Stimulated activated CD4-positive, alpha-beta T cell treated with anti-CD3 and anti-CD28 coated beads, Interleukin-2, amount 100 ng/mL, for 4 hours (primary cell): ENCODE results near the gene VCL.

Experiments
- DNase-seq: peaks from one replicate; pipeline ENCODE4 v3.0.0-alpha.2; 2020; ENCODE audit warnings: low read depth

The VCL gene

GRCh38 chr10:74151879-74152722 lies 154.2 kb downstream of the VCL start:
- no peak for DNase-seq

- DNase-seq = no peak
These were observed 155.2 kb downstream of the VCL start for GRCh38 chr10:74153123-74153522.

- DNase-seq = no peak
These were observed 155.8 kb downstream of the VCL start for GRCh38 chr10:74153676-74154075.

GRCh38 chr10:74156919-74157289 lies 159.0 kb downstream of the VCL start:
- no peak for DNase-seq

- DNase-seq = no peak
These were observed 162.1 kb downstream of the VCL start for GRCh38 chr10:74160013-74160412.

DNA sequence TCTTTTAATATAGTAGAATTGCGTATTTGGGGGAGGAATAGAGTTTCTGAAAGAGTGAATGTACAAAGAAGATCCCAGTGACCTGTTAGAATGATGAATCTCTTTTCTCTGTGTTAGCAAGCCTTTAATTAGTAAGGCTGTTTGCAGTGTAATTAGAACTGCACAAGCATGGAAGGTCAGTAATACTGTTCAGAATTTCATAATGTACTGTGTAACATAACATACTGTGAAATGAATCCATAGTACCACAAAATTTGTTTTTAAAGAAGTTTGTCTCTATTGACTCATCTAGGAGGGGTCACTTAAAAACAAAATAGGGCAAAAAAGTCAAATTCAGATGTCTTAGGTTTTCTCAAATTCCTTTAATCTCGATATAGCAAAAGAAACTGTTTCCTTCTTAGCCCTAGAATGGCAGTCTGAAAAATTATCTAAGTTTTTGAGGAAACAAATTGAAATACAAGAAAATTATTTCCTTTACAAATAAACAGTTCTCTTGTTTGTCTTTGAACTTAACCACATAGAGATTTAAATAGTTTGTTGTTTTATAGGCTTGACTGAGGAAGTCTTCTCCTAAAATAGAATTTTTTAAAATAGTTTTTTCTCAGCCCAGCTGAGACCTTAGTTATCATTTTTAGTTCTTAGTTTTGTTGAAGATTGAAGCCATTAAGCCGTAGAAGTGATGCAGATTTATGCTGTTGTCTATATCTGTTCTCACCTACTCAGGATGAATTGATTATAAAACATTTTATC lies 165.6 kb downstream of the VCL start:
- DNase-seq = no peak

DNA sequence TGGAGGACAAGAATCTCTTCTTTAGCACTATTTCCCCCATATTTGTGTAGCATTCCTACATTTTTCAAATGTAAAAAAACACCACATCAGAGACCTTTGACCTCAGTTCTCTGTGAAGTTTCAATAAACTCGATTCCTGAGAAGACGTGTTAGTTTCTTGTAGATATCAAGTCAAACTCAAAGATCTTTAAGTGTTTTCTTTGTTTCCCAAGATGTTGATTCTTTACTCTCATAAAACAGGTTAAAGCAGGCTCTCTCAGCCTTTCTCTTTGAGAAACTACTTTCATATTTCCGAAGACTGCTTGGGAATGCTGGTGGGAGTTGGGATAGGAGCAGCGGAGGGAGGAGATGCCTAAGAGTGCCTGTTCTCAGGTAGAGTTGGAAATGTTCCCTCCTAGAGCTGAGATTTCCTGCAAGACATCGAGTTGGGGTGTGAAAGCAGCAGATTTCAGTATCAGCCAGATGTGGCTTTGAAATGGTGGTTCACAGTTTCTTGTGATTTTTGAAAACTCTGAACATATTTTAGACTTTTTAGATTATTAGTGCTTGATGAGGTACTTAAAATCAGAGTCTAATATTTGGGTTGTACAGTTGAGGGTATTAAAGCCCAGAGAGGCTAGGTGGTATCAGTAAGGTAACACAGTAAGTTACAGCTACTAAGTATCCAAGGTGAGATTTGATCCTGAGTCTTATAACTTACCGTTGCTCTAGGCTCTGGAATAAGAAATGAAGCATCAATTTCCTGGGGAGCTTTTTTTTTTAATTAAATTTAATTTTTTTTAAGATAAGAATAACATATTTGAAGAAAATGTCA lies 167.0 kb downstream of the VCL start:
- no peak for DNase-seq

- DNase-seq = no peak
These were observed 167.6 kb downstream of the VCL start for GRCh38 chr10:74165530-74165901.

DNA sequence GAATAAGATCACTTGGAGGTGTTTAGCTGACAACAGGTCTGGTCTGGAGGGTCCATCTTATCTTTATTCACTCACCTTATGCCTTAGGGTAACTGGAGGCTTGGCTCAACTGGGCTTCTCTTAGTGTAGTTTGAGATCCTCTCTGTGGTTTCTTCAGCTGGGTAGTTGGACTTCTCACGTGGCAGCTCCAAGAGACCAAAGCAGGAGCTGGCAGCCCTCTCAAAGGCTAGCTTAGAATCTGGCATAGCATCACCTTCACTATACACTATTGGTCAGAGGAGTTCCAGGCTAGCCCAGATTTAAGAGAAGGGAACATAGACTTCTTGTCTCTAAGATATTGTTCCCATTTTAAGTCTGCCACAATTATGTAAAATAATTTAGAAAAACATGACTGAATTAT lies 169.5 kb downstream of the VCL start:
- DNase-seq = no peak
